ENCODE data around the gene ST8SIA1.

DNA sequence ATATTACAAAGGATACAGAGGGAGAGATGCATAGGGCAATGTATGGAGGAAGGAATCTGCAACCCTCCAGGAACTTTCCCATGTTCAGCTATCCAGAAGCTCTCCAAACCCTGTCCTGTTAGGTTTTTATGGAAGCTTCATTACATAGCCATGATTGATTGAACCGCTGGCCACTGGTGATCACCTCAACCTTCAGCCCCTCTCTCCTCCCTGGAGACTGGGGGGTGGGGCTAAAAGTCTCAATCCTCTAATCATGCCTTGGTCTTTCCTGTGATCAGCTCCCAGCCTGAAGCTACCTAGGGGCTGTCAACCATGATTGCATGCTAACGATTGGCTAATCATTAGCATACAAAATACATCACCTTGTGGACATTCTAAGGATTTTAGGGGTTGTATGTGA lies 123.4 kb downstream of the ST8SIA1 start:
- TF ChIP-seq, protein P1, sequence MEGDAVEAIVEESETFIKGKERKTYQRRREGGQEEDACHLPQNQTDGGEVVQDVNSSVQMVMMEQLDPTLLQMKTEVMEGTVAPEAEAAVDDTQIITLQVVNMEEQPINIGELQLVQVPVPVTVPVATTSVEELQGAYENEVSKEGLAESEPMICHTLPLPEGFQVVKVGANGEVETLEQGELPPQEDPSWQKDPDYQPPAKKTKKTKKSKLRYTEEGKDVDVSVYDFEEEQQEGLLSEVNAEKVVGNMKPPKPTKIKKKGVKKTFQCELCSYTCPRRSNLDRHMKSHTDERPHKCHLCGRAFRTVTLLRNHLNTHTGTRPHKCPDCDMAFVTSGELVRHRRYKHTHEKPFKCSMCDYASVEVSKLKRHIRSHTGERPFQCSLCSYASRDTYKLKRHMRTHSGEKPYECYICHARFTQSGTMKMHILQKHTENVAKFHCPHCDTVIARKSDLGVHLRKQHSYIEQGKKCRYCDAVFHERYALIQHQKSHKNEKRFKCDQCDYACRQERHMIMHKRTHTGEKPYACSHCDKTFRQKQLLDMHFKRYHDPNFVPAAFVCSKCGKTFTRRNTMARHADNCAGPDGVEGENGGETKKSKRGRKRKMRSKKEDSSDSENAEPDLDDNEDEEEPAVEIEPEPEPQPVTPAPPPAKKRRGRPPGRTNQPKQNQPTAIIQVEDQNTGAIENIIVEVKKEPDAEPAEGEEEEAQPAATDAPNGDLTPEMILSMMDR (IDR thresholded peaks at IDR 0.05; ENCODE audit: insufficient read depth, low read length): no peak
- TF ChIP-seq, protein P2, sequence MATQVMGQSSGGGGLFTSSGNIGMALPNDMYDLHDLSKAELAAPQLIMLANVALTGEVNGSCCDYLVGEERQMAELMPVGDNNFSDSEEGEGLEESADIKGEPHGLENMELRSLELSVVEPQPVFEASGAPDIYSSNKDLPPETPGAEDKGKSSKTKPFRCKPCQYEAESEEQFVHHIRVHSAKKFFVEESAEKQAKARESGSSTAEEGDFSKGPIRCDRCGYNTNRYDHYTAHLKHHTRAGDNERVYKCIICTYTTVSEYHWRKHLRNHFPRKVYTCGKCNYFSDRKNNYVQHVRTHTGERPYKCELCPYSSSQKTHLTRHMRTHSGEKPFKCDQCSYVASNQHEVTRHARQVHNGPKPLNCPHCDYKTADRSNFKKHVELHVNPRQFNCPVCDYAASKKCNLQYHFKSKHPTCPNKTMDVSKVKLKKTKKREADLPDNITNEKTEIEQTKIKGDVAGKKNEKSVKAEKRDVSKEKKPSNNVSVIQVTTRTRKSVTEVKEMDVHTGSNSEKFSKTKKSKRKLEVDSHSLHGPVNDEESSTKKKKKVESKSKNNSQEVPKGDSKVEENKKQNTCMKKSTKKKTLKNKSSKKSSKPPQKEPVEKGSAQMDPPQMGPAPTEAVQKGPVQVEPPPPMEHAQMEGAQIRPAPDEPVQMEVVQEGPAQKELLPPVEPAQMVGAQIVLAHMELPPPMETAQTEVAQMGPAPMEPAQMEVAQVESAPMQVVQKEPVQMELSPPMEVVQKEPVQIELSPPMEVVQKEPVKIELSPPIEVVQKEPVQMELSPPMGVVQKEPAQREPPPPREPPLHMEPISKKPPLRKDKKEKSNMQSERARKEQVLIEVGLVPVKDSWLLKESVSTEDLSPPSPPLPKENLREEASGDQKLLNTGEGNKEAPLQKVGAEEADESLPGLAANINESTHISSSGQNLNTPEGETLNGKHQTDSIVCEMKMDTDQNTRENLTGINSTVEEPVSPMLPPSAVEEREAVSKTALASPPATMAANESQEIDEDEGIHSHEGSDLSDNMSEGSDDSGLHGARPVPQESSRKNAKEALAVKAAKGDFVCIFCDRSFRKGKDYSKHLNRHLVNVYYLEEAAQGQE (IDR thresholded peaks at IDR 0.05; ENCODE audit: insufficient replicate concordance, low read depth): no peak
- TF ChIP-seq POLR2AphosphoS5 (IDR thresholded peaks at IDR 0.05; ENCODE audit: low read depth): no peak

Measured in HL-60 (cell line).